OCI-M2 (cell line): ENCODE data around the gene BTBD10.

Experiments
- DNase-seq: peaks from one replicate; lab custom pipeline; 2025; ENCODE audit not compliant: unreplicated experiment; lab: John Stamatoyannopoulos, UW

BTBD10 gene

GRCh38 chr11:13376838-13377237 lies 86.2 kb downstream of the BTBD10 start:
- DNase-seq: no peak

GRCh38 chr11:13376402-13376801 lies 86.6 kb downstream of the BTBD10 start:
- DNase-seq: no peak

- no peak for DNase-seq
Measured at GRCh38 chr11:13375798-13376197, 87.2 kb downstream of the BTBD10 start.

- DNase-seq: no peak
Measured at GRCh38 chr11:13373216-13373615, 89.8 kb downstream of the BTBD10 start.

- DNase-seq: no peak
Measured at GRCh38 chr11:13368041-13368446, 95.0 kb downstream of the BTBD10 start.

GRCh38 chr11:13367115-13367514 lies 95.9 kb downstream of the BTBD10 start:
- no peak for DNase-seq

- DNase-seq: no peak
Measured at GRCh38 chr11:13366266-13367026, 96.6 kb downstream of the BTBD10 start.

GRCh38 chr11:13364388-13364787 lies 98.6 kb downstream of the BTBD10 start:
- DNase-seq: no peak

GRCh38 chr11:13362596-13363109 lies 100.4 kb downstream of the BTBD10 start:
- no peak for DNase-seq

- DNase-seq: no peak
Measured at GRCh38 chr11:13358596-13359270, 104.3 kb downstream of the BTBD10 start.

- DNase-seq: no peak
Measured at GRCh38 chr11:13357232-13357631, 105.8 kb downstream of the BTBD10 start.

GRCh38 chr11:13355191-13355590 lies 107.8 kb downstream of the BTBD10 start:
- no peak for DNase-seq

- DNase-seq: no peak
Measured at GRCh38 chr11:13354335-13354734, 108.7 kb downstream of the BTBD10 start.

GRCh38 chr11:13352711-13353110 lies 110.3 kb downstream of the BTBD10 start:
- no peak for DNase-seq

GRCh38 chr11:13349581-13349980 lies 113.4 kb downstream of the BTBD10 start:
- DNase-seq: no peak

- DNase-seq: no peak
Measured at GRCh38 chr11:13349046-13349445, 114.0 kb downstream of the BTBD10 start.

GRCh38 chr11:13348305-13348704 lies 114.7 kb downstream of the BTBD10 start:
- DNase-seq: no peak

- no peak for DNase-seq
Measured at GRCh38 chr11:13347901-13348300, 115.1 kb downstream of the BTBD10 start.

GRCh38 chr11:13346470-13346869 lies 116.6 kb downstream of the BTBD10 start:
- no peak for DNase-seq

- DNase-seq: no peak
Measured at GRCh38 chr11:13344818-13345217, 118.2 kb downstream of the BTBD10 start.

GRCh38 chr11:13343931-13344717 lies 118.9 kb downstream of the BTBD10 start:
- no peak for DNase-seq

GRCh38 chr11:13343067-13343466 lies 120.0 kb downstream of the BTBD10 start:
- DNase-seq: no peak
